Camera-type eye (tissue), 1 donor: ENCODE data around the gene OR11H12. TPM values are rescaled to one million over a fixed set of nuclear protein-coding genes. Genes with fewer than 3 reads are reported as not detected.

ENCODE experiments used
- total RNA-seq: library from RNA; depleted of rRNA; stranded (reverse); fragments of >200 nt; gene quantifications from one replicate; pipeline ENCODE4 v1.2.3, GENCODE V29; 2014

OR11H12 gene, protein sequence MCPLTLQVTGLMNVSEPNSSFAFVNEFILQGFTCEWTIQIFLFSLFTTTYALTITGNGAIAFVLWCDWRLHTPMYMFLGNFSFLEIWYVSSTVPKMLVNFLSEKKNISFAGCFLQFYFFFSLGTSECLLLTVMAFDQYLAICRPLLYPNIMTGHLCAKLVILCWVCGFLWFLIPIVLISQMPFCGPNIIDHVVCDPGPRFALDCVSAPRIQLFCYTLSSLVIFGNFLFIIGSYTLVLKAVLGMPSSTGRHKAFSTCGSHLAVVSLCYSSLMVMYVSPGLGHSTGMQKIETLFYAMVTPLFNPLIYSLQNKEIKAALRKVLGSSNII
- not detected for total RNA-seq

DNA sequence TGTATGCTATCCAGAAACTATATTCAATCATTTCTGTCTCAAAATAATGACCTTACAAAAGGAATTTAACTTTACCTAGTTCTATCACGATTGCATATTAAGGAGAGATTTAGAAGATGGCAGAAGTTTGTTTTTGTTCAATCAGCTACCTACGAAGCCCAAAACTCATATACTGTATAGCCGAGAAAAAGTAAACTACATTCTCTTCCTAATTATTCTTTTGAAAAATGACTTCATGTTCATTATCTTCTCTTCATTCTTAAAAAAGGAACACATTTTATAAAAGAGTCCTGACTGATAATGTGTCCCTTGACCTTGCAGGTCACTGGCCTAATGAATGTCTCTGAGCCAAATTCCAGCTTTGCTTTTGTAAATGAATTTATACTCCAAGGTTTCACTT is at the start of gene OR11H12:
OR11H12 (plus strand) TSS at position 301 of the 400 bp plus-strand sequence; CDS start at position 301, 0 bp downstream.

